Nephron (organoid): ENCODE measurements around the gene DOK3.

Experiments used
- H3K27ac Mint-ChIP-seq, 3 experiments: 2 replicates each; pipeline ENCODE4 v1.8.0; 2020; ENCODE audit warnings: mixed read lengths in 3 of 3, mild to moderate bottlenecking in 2 of 3, moderate library complexity in 1 of 3
- H3K27me3 Mint-ChIP-seq: 2 replicates; pipeline ENCODE4 v1.8.0; 2021; ENCODE audit warnings: low read depth, mild to moderate bottlenecking, moderate library complexity, mixed read lengths
- H3K36me3 Mint-ChIP-seq: 2 replicates; pipeline ENCODE4 v1.8.0; 2020; ENCODE audit warnings: low read depth, mixed read lengths
- H3K4me1 Mint-ChIP-seq: 2 replicates; pipeline ENCODE4 v1.8.0; 2020; ENCODE audit warnings: mixed read lengths
- H3K4me3 Mint-ChIP-seq, 3 experiments: 2 replicates each; pipeline ENCODE4 v1.8.0; 2020; ENCODE audit warnings: mild to moderate bottlenecking in 3 of 3, mixed read lengths in 3 of 3, moderate library complexity in 2 of 3
- H3K9me3 Mint-ChIP-seq: 2 replicates; pipeline ENCODE4 v1.8.0; 2020; ENCODE audit warnings: mixed read lengths
- TF ChIP-seq, protein P1 (sequence below), 3 experiments: fragments of 200-600 bp; sonication (generic); IDR thresholded peaks; one replicate each; pipeline ENCODE4 v1.5.0; 2021; ENCODE audit warnings: antibody characterized with exemption in 3 of 3; ENCODE audit not compliant: unreplicated experiment in 3 of 3

DOK3 gene

GRCh38 chr5:177454397-177455035 is 55.1 kb downstream of the DOK3 start:
- Mint-ChIP-seq H3K4me3 (peak overlapping the region; percentile 73 to 92 (median 90)), H3K27me3 (peaks cover 5% of the 10 kb centered on the region), H3K27ac (peak overlapping the region in 1 of 3 experiments; percentile 58), H3K9me3 (no peaks in the 10 kb centered on the region), H3K4me1 (peaks cover 24% of the 10 kb centered on the region), H3K36me3 (peaks cover 14% of the 10 kb centered on the region)
- TF ChIP-seq, protein P1, sequence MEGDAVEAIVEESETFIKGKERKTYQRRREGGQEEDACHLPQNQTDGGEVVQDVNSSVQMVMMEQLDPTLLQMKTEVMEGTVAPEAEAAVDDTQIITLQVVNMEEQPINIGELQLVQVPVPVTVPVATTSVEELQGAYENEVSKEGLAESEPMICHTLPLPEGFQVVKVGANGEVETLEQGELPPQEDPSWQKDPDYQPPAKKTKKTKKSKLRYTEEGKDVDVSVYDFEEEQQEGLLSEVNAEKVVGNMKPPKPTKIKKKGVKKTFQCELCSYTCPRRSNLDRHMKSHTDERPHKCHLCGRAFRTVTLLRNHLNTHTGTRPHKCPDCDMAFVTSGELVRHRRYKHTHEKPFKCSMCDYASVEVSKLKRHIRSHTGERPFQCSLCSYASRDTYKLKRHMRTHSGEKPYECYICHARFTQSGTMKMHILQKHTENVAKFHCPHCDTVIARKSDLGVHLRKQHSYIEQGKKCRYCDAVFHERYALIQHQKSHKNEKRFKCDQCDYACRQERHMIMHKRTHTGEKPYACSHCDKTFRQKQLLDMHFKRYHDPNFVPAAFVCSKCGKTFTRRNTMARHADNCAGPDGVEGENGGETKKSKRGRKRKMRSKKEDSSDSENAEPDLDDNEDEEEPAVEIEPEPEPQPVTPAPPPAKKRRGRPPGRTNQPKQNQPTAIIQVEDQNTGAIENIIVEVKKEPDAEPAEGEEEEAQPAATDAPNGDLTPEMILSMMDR (IDR thresholded peaks at IDR 0.05; ENCODE audit: unreplicated experiment in 3 of 3) = peak; percentile 85 to 94 (median 93)

- Mint-ChIP-seq H3K27ac (peak overlapping the region; percentile 58 to 77 (median 75)), H3K36me3 (peaks cover 12% of the 10 kb centered on the region), H3K4me3 (peak overlapping the region; percentile 84 to 92 (median 90)), H3K4me1 (peaks cover 24% of the 10 kb centered on the region), H3K9me3 (no peaks in the 10 kb centered on the region), H3K27me3 (peaks cover 5% of the 10 kb centered on the region)
- TF ChIP-seq, protein P1 (IDR thresholded peaks at IDR 0.05; ENCODE audit: unreplicated experiment in 3 of 3) = no peak
These were observed 55.7 kb downstream of the DOK3 start for GRCh38 chr5:177453852-177454396.

- Mint-ChIP-seq H3K27ac (no peak overlapping the region), H3K27me3 (peaks cover 11% of the 10 kb centered on the region), H3K4me1 (peaks cover 32% of the 10 kb centered on the region), H3K36me3 (peaks cover 12% of the 10 kb centered on the region), H3K9me3 (no peaks in the 10 kb centered on the region), H3K4me3 (peak overlapping the region; percentile 84 to 92 (median 90))
- TF ChIP-seq, protein P1 (IDR thresholded peaks at IDR 0.05; ENCODE audit: unreplicated experiment in 3 of 3) = no peak
These were observed 56.7 kb downstream of the DOK3 start for GRCh38 chr5:177452688-177453638.
